Esophagus muscularis mucosa (tissue), 4 donors: Measurements from ENCODE around the gene PGGT1B.

Experiments used
- CTCF ChIP-seq, 3 experiments: fragments of 200-600 bp in 2 of 3; fragments of 450-650 bp in 1 of 3; sonication (generic) in 2 of 3; IDR thresholded peaks; one replicate each; pipeline ENCODE4 v1.5.1; 2017 to 2019; ENCODE audit warnings: antibody characterized with exemption in 3 of 3, mild to moderate bottlenecking in 2 of 3, moderate library complexity in 1 of 3
- EP300 ChIP-seq: sonication (generic); formaldehyde crosslinking; IDR thresholded peaks from one replicate; pipeline ENCODE4 v1.6.1; 2017; ENCODE audit warnings: antibody characterized with exemption
- POLR2A ChIP-seq: fragments of 450-650 bp; IDR thresholded peaks from one replicate; pipeline ENCODE4 v1.6.1; 2017; ENCODE audit warnings: antibody characterized with exemption, moderate library complexity, mild to moderate bottlenecking, low read depth
- POLR2AphosphoS5 ChIP-seq, 2 donors: sonication (generic); formaldehyde crosslinking; IDR thresholded peaks; one replicate each; pipeline ENCODE4 v1.6.1; 2017; ENCODE audit warnings: antibody characterized with exemption in 2 of 2

GRCh38 chr5:115267617-115268016, 4.9 kb upstream of the PGGT1B start:
- TF ChIP-seq POLR2A: no peak
- no peak for TF ChIP-seq CTCF (IDR thresholded peaks at IDR 0.05)
- TF ChIP-seq EP300: no peak
- no peak for TF ChIP-seq POLR2AphosphoS5 (IDR thresholded peaks at IDR 0.05)
